Measurements from ENCODE around the gene WBP4. TPM values are rescaled to one million over a fixed set of nuclear protein-coding genes. Genes with fewer than 3 reads are reported as not detected.

The WBP4 gene
- total RNA-seq, 1 experiment from 2014 or later, result 7.2 TPM

DNA sequence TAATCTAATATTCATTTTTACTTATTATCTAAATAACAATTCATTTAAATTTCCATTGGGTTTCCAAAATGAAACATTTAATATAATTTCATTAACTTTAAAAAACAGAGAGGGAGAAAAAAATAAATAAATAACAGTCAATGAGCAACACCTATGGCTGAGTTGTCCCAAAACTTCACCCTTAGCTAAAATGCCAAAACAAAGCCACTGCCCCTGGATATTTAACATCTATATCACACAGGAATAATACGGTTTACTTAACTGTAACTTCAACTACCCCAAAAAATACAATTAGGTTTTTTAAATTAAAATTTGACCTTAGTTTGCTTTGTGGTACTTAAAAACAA lies 42.7 kb upstream of the WBP4 start:
- H3K4ac ChIP-seq (ENCODE audit: low read depth, low read length), result no peak overlapping the region
- H3K4me3 Mint-ChIP-seq, result no peak overlapping the region
- no peak overlapping the region for H3K14ac ChIP-seq (ENCODE audit: insufficient read depth, low read length)
- H3K79me1 ChIP-seq (ENCODE audit: insufficient read depth, low read depth, low read length, poor library complexity, severe bottlenecking), result no peaks in the 10 kb centered on the region
- no peak overlapping the region for H3K23ac ChIP-seq (ENCODE audit: insufficient read length, low read depth, low read length)
- H3K23me2 ChIP-seq (ENCODE audit: insufficient read length, low read depth, low read length, poor library complexity, severe bottlenecking), result no peaks in the 10 kb centered on the region
- no CpG with 5 or more reads among the region's 1 CpG for WGBS (ENCODE audit: extremely low coverage, insufficient read length, low lambda C conversion rate)
- no peak overlapping the region for H4K91ac ChIP-seq (ENCODE audit: insufficient read length, low read depth, low read length)
- H3K36me3 Mint-ChIP-seq (ENCODE audit: insufficient read depth in 1 of 3, low read depth in 3 of 3), result no peaks in the 10 kb centered on the region
- no peaks in the 10 kb centered on the region for H3K27me3 ChIP-seq (ENCODE audit: insufficient read depth, low read length)
- H3K9me3 ChIP-seq (ENCODE audit: control insufficient read depth, low read depth, low read length), result no peaks in the 10 kb centered on the region
- peak overlapping the region in 1 of 3 experiments; percentile 49; a peak in 2 of 7 replicates for H3K27ac Mint-ChIP-seq
- H3K4me1 Mint-ChIP-seq, result peaks cover 59 to 63% of the 10 kb centered on the region in 2 experiments
- H3K4me2 ChIP-seq (ENCODE audit: insufficient read depth, insufficient read length, low read length), result no peak overlapping the region
- no peak overlapping the region for H3K27ac ChIP-seq (ENCODE audit: insufficient read length, low read depth, low read length)
- no peak overlapping the region for H2BK120ac ChIP-seq (ENCODE audit: low read depth, low read length, poor library complexity, severe bottlenecking)
- no peaks in the 10 kb centered on the region for H4K20me1 ChIP-seq (ENCODE audit: control insufficient read depth, insufficient read depth, insufficient read length)
- no peak overlapping the region for H3K18ac ChIP-seq (ENCODE audit: insufficient read length, low read depth, low read length)
- H2AK5ac ChIP-seq (ENCODE audit: insufficient read length, low read length), result no peak overlapping the region
- no peak overlapping the region for H4K5ac ChIP-seq (ENCODE audit: insufficient read length, low read depth, low read length)
- no peak overlapping the region for H4K8ac ChIP-seq (replicated peaks; ENCODE audit: insufficient read length, low read depth, low read length)
- no peak overlapping the region for H3K9ac ChIP-seq (ENCODE audit: extremely low read depth, insufficient read length, low read length)
- no peak overlapping the region for H2AFZ ChIP-seq (ENCODE audit: low read length)
- H2BK5ac ChIP-seq (ENCODE audit: insufficient read length, low read length), result no peak overlapping the region
- no peaks in the 10 kb centered on the region for H3K9me3 Mint-ChIP-seq
- no peak overlapping the region for H2BK15ac ChIP-seq (ENCODE audit: low read depth, low read length)
- H3K4me1 ChIP-seq (ENCODE audit: insufficient read depth, low read length), result peaks cover 2% of the 10 kb centered on the region; the same call in 1 of the 2 replicates
- no peak overlapping the region for H2BK20ac ChIP-seq (ENCODE audit: low read depth, low read length, poor library complexity, severe bottlenecking)
- H2BK12ac ChIP-seq (ENCODE audit: insufficient read length, low read depth, low read length), result no peak overlapping the region
- no peak overlapping the region for H3K56ac ChIP-seq (ENCODE audit: insufficient read length, low read depth, low read length)
- TF ChIP-seq CTCF (conservative IDR thresholded peaks at IDR 0.05), result no peak
- H3T11ph ChIP-seq (ENCODE audit: low read length), result no peak overlapping the region
- no peaks in the 10 kb centered on the region for H3K27me3 Mint-ChIP-seq (ENCODE audit: low read depth)
- H3K79me2 ChIP-seq (ENCODE audit: insufficient read depth, low read length), result no peaks in the 10 kb centered on the region
- DNase-seq, result no peak
